Measurements from ENCODE around the gene SLC38A8.

Gene SLC38A8

GRCh38 chr16:83981799-83982198 is 60.8 kb downstream of the SLC38A8 start:
- no peak for DNase-seq (ENCODE audit: insufficient read length)
- TF ChIP-seq POLR2A (IDR thresholded peaks at IDR 0.05; ENCODE audit: low read depth, low read length): no peak
- no peak for TF ChIP-seq POLR2AphosphoS5 (IDR thresholded peaks at IDR 0.05; ENCODE audit: low read depth, low read length)
- no peak for TF ChIP-seq TAF1 (IDR thresholded peaks at IDR 0.05; ENCODE audit: borderline replicate concordance, low read depth, low read length)
- no peak for FAIRE-seq

- no peak for DNase-seq (ENCODE audit: insufficient read length)
- TF ChIP-seq TAF1 (IDR thresholded peaks at IDR 0.05; ENCODE audit: borderline replicate concordance, low read depth, low read length) (no peak), POLR2AphosphoS5 (IDR thresholded peaks at IDR 0.05; ENCODE audit: low read depth, low read length) (no peak), POLR2A (IDR thresholded peaks at IDR 0.05; ENCODE audit: low read depth, low read length) (no peak)
Observed at GRCh38 chr16:83980794-83981193, 61.8 kb downstream of the SLC38A8 start.

GRCh38 chr16:83979441-83979840 is 63.2 kb downstream of the SLC38A8 start:
- DNase-seq (ENCODE audit: insufficient read length) (no peak), FAIRE-seq (no peak)
- TF ChIP-seq TAF1 (IDR thresholded peaks at IDR 0.05; ENCODE audit: borderline replicate concordance, low read depth, low read length): no peak
- TF ChIP-seq POLR2AphosphoS5 (IDR thresholded peaks at IDR 0.05; ENCODE audit: low read depth, low read length): no peak
- TF ChIP-seq POLR2A (IDR thresholded peaks at IDR 0.05; ENCODE audit: low read depth, low read length): no peak

More at GRCh38 chr16:83980794-83981193, 61.8 kb downstream of the SLC38A8 start:
- FAIRE-seq: no peak

GRCh38 chr16:83978401-83978904 is 64.1 kb downstream of the SLC38A8 start:
- FAIRE-seq (no peak), DNase-seq (ENCODE audit: insufficient read length) (no peak)
- TF ChIP-seq TAF1 (IDR thresholded peaks at IDR 0.05; ENCODE audit: borderline replicate concordance, low read depth, low read length): no peak
- TF ChIP-seq POLR2AphosphoS5 (IDR thresholded peaks at IDR 0.05; ENCODE audit: low read depth, low read length): no peak
- no peak for TF ChIP-seq POLR2A (IDR thresholded peaks at IDR 0.05; ENCODE audit: low read depth, low read length)

- DNase-seq (ENCODE audit: insufficient read length): no peak
- FAIRE-seq: no peak
- TF ChIP-seq POLR2AphosphoS5 (IDR thresholded peaks at IDR 0.05; ENCODE audit: low read depth, low read length): no peak
- no peak for TF ChIP-seq TAF1 (IDR thresholded peaks at IDR 0.05; ENCODE audit: borderline replicate concordance, low read depth, low read length)
- no peak for TF ChIP-seq POLR2A (IDR thresholded peaks at IDR 0.05; ENCODE audit: low read depth, low read length)
Observed at GRCh38 chr16:83977056-83977815, 65.4 kb downstream of the SLC38A8 start.

- TF ChIP-seq POLR2A (IDR thresholded peaks at IDR 0.05; ENCODE audit: low read depth, low read length): no peak
- TF ChIP-seq POLR2AphosphoS5 (IDR thresholded peaks at IDR 0.05; ENCODE audit: low read depth, low read length): no peak
- no peak for TF ChIP-seq TAF1 (IDR thresholded peaks at IDR 0.05; ENCODE audit: borderline replicate concordance, low read depth, low read length)
- no peak for DNase-seq (ENCODE audit: insufficient read length)
- FAIRE-seq: no peak
Observed at GRCh38 chr16:83975590-83976260, 66.9 kb downstream of the SLC38A8 start.

DNA sequence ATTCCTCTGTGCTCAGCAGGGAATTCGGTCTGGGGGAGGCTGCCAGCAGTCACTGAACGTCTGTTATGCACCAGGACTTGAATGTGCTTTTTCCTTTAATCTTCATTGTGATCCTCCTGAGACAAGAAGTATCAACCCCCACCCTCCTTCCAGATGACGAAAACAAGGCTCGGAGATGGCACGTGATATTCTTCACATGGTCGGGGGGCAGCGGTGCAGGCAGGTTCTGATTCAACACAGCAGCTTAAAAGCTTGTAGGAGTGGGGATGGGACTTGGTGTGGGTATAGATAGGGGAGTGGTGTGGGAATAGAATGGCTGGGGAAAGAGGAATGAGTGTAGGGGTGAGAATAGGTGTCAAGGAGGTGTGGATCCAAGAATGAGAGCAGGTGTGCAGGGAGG is 68.1 kb downstream of the SLC38A8 start:
- FAIRE-seq: no peak
- no peak for TF ChIP-seq TAF1 (IDR thresholded peaks at IDR 0.05; ENCODE audit: borderline replicate concordance, low read depth, low read length)
- TF ChIP-seq POLR2AphosphoS5 (IDR thresholded peaks at IDR 0.05; ENCODE audit: low read depth, low read length): no peak
- no peak for TF ChIP-seq POLR2A (IDR thresholded peaks at IDR 0.05; ENCODE audit: low read depth, low read length)
- no peak for DNase-seq (ENCODE audit: insufficient read length)

DNA sequence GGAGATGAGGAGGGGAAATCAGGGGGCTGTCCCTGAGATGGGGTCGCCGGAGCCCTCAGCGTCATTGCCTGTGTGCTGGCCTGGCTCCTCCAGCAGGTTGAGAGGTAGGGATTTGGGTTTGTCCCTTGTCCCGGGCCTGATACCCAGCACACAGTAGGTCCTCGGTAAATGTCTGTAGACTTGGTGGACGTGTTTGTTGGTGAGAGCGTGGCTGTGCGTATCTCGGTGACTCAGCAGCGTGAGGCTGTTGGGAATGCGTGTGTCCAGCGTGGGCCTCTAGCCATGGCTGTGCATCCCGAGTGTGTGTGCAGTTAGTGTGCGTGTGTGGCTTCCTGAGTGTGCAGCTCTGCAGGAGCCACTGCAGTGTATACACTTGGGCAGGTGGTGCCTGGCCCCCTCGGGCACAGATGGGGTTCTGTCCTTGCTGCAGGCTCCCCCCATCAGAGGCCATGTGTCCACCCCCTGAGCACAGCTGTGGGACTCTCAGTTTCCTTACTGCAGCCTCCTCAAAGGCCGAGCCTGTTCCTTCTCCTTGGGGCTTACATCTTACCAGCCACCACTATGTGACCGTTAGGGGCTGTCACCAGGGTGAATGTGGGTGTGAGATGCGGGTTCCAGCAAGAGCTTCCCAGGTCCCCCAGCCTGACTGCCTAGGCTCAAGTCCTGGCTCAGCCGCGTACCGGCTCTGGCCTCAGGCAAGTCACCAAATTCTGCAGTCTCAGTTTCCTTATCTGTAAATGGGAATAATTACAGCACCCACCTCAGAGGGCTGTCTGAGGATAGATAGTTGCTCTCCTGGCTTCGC is 68.8 kb downstream of the SLC38A8 start:
- FAIRE-seq (no peak), DNase-seq (ENCODE audit: insufficient read length) (no peak)
- TF ChIP-seq POLR2A (IDR thresholded peaks at IDR 0.05; ENCODE audit: low read depth, low read length) (no peak), TAF1 (IDR thresholded peaks at IDR 0.05; ENCODE audit: borderline replicate concordance, low read depth, low read length) (no peak), POLR2AphosphoS5 (IDR thresholded peaks at IDR 0.05; ENCODE audit: low read depth, low read length) (no peak)

DNA sequence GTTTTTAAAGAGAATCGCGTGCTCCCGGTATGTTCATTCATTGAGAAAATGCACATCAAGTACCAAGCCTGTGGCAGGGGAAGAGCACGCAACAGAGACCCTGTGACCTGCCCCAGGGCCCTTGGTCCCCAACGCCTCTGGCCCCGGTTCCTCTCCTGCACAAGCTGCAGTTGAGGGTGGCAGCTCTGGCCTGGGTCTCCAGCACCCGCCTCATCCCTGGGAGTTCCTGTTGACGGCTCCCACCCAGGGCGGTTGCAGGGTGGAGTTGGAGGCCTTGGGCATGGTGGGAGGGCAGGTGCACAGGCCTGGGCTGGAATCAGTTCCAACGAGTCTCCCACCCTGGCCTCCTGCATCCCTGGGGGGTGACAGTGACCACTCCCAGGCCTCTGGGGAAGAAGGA is 69.5 kb downstream of the SLC38A8 start:
- no peak for FAIRE-seq
- DNase-seq (ENCODE audit: insufficient read length): no peak
- TF ChIP-seq POLR2AphosphoS5 (IDR thresholded peaks at IDR 0.05; ENCODE audit: low read depth, low read length) (no peak), POLR2A (IDR thresholded peaks at IDR 0.05; ENCODE audit: low read depth, low read length) (no peak), TAF1 (IDR thresholded peaks at IDR 0.05; ENCODE audit: borderline replicate concordance, low read depth, low read length) (no peak)

DNA sequence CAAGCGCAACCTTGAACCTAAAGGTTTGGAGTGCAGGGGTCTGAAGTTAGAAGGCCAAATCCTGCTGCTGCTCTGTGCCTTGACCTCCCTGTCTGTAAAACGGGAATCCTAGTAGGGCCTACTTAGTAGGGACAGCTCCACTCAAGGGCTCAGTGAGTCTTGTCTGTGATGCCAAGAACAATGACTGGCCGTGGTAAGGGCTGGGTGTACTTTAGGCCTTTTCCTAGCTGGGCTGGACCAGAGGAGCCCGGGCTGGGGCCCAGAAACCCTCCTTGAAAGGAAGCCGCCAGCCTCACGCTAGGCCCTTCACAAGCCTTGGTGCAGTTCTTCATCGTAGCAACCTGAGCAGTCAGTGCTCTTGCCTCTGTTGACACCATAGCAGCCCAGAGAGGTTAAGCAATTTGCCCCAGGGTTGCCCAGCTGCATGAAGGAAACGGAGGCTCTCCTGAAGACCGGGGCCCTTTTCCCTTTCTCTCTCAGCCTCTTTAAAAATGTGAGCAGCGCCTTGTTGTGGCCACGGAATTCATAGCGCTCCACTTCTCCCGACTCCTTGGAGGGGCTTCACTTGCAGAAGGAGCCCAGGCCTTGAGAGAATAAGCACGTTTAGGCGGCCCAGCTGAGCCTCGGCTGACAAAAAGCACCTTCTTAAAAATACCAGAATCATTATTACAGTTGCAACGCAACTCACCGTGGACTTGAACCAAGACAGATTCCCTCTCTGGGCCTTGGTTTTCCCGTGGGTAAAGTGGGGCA is 70.2 kb downstream of the SLC38A8 start:
- TF ChIP-seq POLR2AphosphoS5 (IDR thresholded peaks at IDR 0.05; ENCODE audit: low read depth, low read length) (no peak), TAF1 (IDR thresholded peaks at IDR 0.05; ENCODE audit: borderline replicate concordance, low read depth, low read length) (no peak), POLR2A (IDR thresholded peaks at IDR 0.05; ENCODE audit: low read depth, low read length) (no peak)
- DNase-seq (ENCODE audit: insufficient read length): no peak
- FAIRE-seq: no peak

Data from GM12892 (cell line).